Adrenal gland (tissue), 5 donors: ENCODE data around the gene ATP2B3.

Experiments
- CTCF ChIP-seq, 6 experiments: fragments of 450-650 bp in 4 of 6; fragments of 200-600 bp in 2 of 6; sonication (generic) in 1 of 6; IDR thresholded peaks; 1 replicate in 5 of 6; 2 replicates in 1 of 6; pipeline versions ENCODE4 v1.5.1 to v1.8.0; 2016 to 2021; ENCODE audit warnings: antibody characterized with exemption in 6 of 6, mild to moderate bottlenecking in 2 of 6, moderate library complexity in 1 of 6
- POLR2A ChIP-seq, 2 donors: fragments of 450-650 bp; IDR thresholded peaks; one replicate each; pipeline ENCODE4 v1.6.1; 2017; ENCODE audit warnings: antibody characterized with exemption in 2 of 2, mild to moderate bottlenecking in 2 of 2, moderate library complexity in 1 of 2
- donor health status: DM: no; HTN: no; CAD: no.

- no peak for TF ChIP-seq CTCF (IDR thresholded peaks at IDR 0.05)
- TF ChIP-seq POLR2A (IDR thresholded peaks at IDR 0.05): no peak
Measured at GRCh38 chrX:153517946-153518834, 748 bp downstream of the ATP2B3 start.
